LoVo (cell line): Measurements from ENCODE around the gene TSC22D3.

Source experiments
- DNase-seq: peaks from one replicate; pipeline ENCODE4 v3.0.0-alpha.2; 2016; ENCODE audit warnings: low spot score

TSC22D3 gene

DNA sequence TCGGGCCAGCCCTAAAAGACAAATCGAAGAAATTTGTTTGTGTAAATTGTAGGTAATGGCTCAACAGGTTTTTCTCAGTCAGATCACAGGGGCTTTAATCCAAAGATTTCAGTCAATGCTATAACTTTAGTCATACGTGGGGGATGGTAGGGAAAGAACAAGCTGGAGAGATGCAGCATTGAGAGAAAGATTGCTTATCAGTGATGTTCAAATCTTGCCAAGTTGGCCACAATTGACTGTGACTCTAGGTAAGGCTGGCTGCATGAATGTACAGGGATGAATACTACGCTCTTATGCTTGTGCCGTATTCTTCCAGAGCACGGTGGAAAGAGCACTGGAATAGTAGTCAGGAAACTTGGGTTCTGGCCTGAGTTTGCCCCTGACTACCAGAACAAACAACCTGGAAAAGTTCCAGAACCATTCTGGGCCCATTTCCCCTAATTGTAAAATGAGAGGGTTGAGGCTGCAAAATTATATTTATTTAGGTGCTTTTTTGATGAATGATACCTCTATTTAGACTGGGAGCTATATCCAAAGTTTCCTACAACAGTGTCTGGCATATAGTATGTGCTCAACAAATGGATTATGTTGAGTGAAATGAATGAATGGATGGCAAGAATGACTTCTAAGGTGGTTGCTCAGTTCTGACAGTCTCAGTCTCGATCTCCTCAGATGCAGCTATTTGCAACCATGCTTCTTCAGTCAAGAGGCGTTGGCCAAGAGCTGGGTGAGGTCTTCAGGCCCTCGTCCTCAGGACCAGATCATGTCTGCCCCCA, 44.4 kb downstream of the TSC22D3 start:
- DNase-seq, result no peak

DNA sequence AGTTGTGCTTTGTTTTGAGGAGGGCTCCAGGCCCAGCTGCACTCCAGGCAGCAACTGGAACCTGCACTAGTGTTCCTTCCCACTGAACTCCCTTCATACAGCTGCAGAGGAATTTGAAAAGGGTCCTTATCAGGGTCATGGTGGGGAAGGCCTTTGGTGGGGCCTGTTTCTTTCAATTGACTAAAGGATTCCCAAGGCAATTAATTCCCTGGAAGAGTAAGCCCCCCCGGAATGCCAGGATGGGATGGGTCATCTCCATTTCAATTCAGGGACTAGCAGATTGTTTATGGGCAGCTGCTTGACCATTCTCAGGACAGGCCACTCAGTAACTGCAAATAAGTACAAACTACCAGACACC, 45.3 kb downstream of the TSC22D3 start:
- no peak for DNase-seq

- no peak for DNase-seq
Measured at GRCh38 chrX:107729558-107730297, 45.9 kb downstream of the TSC22D3 start.

DNA sequence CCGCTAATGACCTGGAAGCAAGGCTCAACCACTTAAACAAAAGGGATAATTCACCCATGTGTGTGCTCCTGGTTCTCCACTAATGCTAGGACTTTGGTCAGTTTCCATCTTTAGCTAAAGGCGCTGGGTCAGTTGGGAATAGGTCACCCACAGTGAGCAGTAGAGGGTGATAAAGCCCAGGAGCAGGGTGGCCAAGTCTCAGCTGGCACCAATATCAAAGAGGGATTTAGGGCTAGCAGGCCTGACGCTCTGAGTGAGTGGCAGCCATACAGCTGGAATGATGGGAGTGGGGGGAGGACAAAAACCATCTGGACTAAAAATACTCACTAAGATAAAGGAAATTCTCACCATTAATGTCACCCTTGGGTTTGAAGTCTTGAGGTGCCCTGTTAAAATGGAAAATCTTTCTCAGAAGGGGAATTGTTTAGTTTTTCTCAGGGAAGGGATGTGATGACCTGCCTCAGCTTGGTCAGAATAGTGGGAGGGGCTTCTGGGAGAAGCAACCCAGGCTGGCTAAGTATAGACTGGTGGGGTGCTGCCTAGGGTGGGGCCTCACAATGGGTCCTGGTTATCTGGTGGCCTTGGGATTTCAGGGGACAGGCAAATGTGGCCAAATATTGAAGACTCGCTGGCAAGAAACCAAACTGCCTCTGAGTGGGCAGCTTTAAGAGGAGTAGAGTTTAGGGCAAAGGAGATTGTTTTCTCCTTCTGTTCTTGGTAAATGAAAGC, 47.1 kb downstream of the TSC22D3 start:
- DNase-seq, result no peak

DNA sequence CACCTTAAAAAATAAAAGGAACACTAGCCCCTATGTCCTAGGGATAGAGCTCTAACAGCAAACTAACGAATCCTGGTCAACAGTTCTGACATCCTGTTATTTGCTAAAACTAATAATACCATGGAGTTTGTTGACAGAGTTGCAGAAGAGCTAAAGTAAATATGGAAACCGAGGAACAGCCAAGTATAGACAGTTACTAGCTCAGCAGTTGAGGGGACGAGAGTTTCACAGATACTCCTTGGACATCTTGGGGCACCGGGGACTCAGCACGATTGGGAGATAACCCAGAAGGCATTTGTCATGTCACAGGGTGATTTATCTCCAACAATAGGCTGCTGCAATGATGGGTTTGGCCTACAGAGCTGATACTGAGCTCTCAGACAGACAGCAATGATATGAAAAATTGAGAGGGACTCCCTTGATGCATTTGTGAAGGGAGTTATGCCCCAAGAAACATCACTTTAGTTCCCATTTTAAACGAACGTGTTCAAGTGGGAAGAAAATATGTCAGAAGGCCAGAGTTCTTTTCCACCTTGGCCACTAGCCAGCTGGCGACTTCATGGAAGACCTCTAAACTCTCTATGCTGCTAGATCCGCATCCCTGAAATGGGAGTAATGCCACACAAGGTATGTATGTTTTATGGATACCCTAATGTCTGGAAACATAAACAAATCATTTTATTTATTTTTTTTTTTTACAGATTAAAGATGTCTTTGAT, 48.6 kb downstream of the TSC22D3 start:
- no peak for DNase-seq

DNA sequence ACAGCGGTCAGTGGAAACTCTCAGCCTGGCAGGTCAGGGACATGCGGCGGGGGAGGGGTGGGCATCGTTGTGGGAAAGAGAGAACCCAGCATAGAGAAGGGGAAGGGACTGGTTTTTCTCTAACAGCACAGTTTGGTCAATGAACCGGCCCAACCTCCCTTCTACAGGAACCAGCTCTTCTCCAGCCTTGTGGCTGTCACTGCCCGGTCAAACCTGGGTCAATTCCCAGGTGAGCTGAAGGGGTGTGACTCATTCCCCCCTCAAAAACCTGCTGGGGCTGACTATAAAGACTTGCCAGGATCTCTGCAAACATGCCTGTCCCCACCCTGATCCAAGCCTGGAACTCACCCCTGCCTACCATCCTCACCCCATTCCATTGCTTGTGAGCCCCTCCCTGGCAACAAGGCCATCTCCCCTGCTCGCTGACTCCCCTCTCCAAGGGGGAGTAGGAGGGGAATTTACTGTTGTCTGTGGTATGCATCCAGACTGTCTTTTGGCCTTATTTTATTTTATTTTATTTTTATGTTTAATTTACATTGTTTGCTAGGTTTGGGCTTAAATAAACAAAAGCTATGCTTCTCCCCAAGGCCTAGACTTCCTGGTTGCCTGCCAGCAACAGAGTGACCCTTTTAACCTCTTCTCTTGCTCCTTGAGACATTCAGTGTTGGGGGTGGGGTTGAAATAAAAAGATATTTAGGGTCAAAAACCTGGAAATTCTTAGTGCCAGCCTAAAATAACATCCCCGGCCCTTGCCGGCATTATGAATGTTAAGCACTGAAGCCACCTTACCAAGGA, 49.6 kb downstream of the TSC22D3 start:
- peak; percentile 52 for DNase-seq

GRCh38 chrX:107724653-107725052, 50.9 kb downstream of the TSC22D3 start:
- no peak for DNase-seq

DNA sequence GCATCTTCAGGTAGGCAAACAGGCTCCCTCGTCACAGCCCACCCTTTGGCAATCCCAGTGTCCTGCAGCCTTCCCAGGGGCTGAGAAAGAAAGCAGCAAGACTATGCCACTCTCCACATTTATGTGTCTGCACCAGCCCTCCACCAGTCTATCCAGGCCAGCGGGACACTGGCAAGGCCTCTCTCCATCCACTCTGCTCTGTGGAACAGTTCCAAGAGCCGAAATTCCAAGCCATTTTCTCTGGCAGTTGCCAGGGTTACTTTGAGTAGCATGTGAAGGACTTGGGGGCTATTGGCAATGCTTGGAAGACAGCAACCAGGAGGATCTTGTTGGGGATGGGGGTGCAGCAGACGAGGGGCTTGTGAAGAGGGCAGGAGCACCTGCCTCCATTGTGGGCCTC, 52.1 kb downstream of the TSC22D3 start:
- DNase-seq, result no peak

- DNase-seq, result no peak
Measured at GRCh38 chrX:107721966-107722707, 53.5 kb downstream of the TSC22D3 start.

GRCh38 chrX:107721318-107721717, 54.3 kb downstream of the TSC22D3 start:
- DNase-seq, result no peak

DNA sequence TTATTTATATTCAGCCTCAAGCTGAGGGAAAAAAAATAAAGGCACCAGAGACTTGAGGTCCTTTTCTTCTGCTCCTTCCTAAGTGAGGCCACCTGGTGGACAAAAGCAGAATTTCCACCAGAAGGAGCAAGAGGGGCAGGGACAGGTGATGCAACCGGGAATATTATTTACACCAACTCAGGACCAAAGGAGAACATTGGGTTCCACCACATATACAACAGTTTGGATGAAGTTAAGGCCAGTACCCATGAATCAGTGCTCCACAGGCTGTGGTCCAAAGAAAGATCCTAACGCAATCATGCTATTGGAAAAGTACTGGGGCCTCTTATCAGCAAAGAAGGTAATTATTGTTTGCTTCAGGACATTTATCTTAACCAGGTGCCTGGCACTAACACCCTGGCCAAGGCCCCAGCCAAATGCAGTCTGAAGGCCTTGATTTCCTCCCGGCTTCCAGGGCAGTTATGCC, 57.4 kb downstream of the TSC22D3 start:
- peak; percentile 61 for DNase-seq

GRCh38 chrX:107716816-107717700, 58.5 kb downstream of the TSC22D3 start:
- peak; percentile 22 for DNase-seq

DNA sequence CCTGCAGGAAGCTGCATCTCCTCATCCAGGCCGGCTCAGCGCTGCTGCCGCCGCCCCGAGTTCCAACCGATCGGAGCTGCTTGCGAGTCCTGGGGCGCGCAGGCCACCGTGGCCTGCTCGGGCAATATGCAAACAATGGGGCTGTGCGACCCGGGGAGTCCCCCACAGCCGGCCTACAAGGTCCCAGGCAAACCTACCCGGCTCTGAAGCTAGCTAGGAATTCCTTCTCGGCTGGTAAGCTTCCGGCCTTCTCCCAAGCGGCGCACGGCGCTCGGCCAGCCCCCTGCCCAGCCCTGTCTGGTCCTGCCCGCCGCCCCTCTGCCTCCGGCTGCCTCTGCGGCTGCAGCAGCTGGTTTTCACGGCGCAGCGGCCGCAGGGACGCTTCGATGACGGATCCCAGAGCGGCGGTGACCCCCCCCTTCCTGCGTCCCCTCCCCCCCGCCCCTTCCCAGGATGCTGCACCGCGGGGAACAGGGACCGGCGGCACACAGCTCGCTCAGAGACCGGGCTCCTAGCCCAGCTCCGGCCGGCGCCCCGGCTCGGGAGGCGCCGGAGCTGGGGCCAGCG, 59.4 kb downstream of the TSC22D3 start:
- no peak for DNase-seq

GRCh38 chrX:107715331-107716117, 60.1 kb downstream of the TSC22D3 start:
- DNase-seq, result no peak

GRCh38 chrX:107714206-107714891, 61.2 kb downstream of the TSC22D3 start:
- DNase-seq, result no peak

DNA sequence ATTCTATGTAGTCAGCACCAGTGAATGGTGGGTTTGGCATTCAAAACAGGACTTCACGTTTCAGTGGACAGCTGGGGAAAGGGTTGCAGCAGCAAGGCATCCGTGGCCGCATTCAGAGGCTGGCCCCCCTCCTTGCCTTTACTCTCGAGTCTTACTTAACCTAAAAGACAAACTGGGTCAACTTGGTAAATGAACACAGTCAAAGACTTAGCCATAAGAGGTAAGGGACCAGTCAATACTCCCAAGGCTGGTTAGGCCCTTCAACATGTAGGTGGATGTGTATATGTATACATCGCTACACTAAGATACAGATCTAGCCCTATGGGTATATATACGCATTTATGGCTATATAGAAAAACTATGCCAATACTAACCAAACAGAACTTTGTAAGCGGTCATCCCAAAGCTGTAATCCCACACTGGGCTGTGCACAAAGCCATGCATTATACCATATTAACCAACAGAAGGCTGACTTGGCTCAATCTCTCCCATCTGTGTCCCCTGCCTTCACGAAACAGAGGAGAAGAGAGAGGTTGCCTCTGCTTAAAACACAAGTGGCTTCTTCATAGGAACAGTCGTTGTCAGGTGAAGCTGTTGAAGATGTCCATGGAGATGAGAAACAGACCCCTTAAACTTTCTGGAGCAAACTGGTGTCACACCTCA, 61.9 kb downstream of the TSC22D3 start:
- no peak for DNase-seq

- no peak for DNase-seq
Measured at GRCh38 chrX:107713203-107713542, 62.4 kb downstream of the TSC22D3 start.
